GM21447 (cell line): ENCODE measurements around the gene CPA1.

Experiments
- ATAC-seq: cut with Tn5 transposase; IDR thresholded peaks from one replicate; pipeline ENCODE4 v1.9.1; 2021; ENCODE audit not compliant: unreplicated experiment

CPA1 gene

DNA sequence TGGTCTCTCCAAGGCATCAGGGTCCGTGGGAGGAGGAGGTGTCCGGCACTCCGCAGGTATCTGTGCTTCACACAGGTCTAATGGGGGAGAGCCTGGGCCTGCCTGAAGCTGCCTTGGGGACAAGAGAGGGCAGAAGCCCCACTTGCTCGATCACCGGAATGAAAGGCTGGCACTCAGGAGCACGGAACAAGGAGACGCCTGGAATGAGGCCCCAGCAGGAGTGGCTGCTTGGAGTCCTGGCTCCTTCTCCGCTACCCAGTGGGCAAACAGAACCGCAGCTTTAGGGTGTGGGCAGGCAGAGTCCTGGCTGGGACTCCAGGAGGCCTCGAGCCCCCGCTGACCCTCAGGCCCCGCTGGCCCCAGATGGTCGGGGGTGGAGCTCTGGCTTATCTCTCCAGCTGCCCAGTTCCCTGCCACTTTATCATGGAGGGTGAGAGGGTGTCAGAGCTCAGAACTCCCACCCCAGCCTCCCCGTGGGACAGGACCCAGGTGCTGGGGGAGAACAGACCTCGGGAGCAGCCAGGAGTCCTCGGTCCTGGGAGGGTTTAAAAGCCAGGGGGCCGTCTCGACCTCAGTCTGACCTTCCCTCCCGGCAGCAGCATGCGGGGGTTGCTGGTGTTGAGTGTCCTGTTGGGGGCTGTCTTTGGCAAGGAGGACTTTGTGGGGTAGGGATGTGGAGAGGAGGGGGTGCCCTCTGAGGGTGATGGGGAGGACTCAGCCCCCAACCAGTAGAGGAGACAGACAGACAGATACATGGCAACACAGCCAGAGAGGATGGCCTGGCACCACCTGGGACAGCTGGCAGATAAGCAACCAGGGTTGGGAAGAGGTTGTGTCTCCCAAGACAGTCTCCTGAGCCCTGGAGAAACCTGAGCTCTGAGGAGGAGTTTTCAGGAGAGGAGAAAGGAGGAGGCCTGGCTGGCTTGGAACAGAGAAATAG, at the start of gene CPA1:
CPA1 (plus strand) TSS at position 574 of the 940 bp plus-strand sequence; CDS start at position 601, 27 bp downstream.
- ATAC-seq, result no peak

DNA sequence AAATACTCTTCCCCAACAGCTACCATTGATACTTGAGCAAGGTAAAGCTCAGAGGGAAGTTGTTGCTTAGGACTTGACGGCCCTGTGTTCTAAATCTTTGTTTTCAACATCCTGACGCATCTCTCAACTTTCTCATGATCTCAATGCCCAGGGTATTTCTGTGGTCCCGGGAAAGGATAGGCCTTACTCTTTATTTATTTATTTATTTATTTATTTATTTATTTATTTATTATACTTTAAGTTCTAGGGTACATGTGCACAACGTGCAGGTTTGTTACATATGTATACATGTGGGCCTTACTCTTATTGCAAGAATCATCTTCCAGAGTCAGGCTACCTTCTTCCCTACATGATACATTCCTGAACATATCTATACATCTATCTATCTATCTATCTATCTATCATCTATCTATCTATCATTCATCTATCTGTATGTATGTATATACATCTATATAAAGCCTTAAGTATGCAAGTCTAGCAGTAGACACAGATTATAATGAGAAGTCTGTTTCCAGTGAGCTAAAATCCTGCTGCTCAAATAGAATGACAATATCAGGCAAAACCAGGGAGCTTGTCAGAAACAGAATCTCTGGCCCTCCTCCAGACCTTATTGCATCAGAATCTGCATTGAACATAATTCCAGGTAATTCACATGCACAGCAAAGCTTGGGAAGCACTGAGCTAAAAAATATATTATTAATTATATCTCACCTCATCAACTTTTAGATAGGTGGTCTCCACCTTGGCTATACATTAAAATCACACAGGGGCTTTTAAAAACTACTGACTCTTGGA, 47.8 kb upstream of the CPA1 start:
- no peak for ATAC-seq

DNA sequence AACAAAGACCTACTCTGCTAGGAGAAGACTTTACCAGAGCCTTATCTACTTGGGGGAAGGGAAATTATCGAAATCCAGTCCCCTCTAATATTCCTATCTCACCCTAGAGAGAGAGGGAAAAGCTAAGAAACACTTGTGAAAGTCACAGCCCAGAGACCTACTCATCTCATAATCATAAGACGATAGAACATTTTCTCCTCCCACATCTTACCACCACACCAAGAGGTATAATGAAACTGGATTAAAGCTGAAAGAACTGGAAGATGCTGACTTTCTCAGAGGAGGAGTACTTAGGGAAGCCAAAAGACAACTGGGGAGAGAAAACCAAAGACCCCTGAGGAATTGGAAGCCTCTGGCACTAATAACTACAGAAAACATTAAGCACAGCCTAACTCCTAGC, 46.5 kb upstream of the CPA1 start:
- no peak for ATAC-seq

DNA sequence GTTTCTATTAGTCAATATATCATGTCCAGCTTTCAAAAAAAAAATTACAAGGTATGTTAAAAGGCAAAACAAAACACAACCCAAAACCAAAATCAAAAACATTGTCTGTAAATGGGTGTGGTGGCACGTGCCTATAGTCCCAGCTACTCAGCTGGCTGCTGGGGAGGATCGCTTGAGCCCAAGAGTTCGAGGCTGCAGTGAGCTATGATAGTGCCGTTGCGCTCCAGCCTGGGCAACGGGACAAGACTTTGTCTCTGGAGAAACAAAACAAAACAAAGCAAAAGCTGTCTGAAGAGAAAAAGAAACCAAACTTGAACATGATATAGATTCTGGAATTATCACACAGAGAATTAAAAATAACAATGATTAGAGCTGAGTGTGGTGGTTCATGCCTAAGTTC, 46.0 kb upstream of the CPA1 start:
- ATAC-seq, result no peak

DNA sequence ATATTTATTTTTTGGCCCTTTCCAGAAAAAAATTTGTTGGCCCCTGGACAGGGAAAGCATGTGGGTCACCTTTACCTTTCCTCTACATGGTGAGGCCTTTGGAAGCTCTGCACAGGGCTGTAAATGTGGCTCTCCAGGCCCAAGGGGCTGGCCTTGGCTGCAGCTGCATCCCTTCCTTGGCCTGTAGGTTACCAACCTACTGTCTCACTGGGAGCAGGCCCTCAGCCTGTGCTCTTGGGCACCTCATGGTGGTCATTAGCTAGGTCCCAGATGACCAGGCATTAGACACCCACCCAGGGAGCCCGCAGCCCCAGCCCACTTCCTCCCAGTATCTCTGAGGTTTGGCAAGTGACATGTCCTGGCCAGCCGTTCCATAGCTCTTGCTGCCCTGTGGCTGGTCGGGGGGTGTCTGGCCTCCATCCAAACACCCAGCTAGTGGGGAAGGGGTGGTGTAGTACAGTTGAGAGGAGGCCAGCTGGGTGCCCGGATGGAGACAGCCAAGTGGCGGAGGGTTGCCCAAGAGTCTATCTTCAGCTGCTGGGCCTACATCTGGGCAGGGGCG, 42.8 kb upstream of the CPA1 start:
- ATAC-seq, result no peak

DNA sequence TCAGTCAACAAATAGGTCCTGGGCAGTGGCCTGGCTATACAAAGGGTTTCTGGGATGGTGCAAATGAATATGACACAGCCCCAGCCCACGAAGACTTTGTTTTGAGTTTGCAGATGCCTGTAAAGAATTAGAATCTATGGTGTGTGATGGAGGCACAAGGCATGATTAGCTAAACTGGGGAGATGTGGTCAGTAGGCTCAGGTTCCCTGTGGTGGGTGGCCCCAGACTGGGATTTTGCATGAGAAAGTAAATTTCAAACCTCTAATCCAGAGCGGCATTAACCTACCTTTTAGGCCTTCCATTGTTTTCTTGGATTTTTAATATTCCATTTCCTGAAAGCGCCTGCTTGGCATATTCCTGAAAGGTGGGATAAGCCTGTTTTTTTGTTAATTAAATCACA, 42.1 kb upstream of the CPA1 start:
- no peak for ATAC-seq

DNA sequence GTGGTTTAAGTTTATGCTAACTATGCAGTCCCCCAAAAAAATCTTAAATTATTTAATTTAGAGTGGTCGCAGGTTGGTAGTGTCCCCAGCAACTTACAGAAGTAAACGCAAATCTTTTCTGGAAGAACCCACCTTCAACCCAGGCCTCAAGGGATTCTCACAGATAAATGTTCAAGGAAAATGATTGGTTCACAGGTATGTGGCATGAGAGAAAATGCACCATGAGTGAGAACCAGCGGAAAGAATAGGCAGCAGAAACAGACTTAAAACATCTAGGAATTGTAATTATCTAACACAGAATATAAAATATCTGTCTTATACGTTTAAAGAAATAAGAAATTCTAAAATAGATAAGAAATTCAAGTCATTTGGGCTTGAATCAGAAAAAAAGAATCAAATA, 38.4 kb upstream of the CPA1 start:
- ATAC-seq, result no peak

DNA sequence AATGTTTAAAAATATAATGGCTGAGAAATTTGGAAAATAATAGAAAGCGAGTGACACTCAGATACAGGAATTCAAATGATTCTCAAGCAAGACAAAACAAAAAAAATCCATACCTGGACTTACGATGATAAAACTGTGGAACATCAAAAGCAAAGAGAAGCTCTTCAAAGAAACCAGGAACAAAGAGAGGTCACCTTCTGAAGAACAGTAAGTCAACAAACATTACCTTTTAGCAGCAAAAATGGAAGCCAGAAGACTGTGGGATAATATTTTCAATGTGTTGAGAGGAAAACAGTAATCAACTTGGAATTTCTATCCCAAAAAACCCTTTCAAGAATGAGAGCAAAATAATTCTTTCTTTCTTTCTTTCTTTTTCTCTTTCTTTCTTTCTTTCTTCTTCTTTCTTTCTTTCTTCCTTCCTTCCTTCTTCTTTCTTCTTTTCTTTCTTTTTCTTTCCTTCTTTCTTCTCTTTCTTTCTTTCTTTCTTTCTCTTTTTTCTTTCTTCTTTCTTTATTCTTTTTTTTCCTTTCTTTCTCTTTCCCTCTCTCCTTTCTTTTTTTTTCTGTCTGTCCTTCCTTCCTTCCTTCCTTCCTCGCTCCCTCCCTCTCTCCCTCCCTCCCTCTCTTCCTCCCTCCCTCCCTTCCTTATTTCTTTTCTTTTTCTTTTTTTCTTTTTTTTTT, 37.5 kb upstream of the CPA1 start:
- ATAC-seq, result no peak

DNA sequence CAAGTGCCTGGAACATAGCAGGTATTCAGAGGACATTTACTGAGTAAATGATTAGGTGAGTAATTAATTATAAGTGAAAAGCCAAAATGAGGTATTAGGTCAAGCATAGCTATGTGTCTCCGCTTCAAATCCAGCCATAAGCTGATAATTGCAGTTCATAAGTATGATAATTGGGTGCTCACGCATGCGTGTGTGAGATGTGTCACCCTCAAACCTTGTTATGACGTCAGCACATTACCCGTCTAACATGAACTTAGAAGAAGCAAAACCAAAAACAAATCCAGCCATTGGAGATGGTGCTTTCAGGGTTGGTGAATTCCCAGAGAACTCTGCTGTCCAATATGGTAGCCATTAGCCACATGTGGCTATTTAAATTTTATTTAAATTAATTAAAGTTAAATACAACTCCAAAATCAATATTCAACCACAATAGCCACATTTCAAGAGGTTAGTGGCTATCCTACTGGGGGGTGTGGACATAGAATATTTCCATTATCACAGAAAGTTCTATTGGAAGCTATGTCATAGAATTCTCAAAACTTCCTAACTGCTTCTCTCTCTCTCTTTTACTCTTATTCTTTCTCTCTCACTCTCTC, 35.9 kb upstream of the CPA1 start, which contains the start of gene CPA5:
CPA5 (plus strand) TSS at position 546 of the 596 bp plus-strand sequence. CDS start 1,670 bp downstream, outside the sequence.
- ATAC-seq, result no peak

DNA sequence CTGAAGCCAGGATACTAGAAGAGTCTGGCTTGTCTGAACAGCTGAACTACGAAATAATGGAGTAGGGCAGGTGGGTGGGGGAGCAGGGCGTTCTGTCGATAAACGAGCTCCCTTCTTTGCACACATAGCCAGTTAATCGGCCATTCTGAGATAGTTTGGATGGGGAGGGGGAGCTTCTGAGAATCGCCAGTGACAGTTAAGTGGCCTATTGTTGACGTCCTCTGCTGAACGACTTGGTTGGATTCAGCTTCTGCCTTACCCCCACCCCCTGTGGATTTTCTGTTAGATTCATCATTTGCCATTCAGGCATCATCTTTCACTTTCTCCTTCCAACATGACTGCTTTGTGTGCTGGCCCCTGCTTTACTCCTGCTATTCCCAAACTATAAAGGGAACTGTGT, 35.2 kb upstream of the CPA1 start:
- no peak for ATAC-seq

DNA sequence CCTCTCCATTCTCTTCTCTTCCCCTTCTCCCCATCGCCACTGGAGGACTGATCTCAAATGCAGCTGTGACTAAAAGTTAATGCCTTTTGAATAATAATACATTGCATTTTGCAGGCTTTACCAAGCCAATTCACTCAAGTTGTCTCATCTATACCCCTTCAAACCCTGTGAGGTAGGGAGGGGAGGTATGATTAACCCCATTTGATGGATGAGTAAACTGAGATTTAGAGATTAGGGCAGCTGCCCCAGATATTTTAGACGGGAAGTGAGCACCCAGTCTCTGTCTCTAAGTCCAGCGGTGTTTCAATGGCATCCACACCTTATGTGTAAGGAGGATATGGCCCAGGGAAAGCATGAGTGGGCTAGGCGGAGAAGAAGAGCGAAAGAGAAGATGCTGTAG, 34.6 kb upstream of the CPA1 start:
- ATAC-seq, result no peak

DNA sequence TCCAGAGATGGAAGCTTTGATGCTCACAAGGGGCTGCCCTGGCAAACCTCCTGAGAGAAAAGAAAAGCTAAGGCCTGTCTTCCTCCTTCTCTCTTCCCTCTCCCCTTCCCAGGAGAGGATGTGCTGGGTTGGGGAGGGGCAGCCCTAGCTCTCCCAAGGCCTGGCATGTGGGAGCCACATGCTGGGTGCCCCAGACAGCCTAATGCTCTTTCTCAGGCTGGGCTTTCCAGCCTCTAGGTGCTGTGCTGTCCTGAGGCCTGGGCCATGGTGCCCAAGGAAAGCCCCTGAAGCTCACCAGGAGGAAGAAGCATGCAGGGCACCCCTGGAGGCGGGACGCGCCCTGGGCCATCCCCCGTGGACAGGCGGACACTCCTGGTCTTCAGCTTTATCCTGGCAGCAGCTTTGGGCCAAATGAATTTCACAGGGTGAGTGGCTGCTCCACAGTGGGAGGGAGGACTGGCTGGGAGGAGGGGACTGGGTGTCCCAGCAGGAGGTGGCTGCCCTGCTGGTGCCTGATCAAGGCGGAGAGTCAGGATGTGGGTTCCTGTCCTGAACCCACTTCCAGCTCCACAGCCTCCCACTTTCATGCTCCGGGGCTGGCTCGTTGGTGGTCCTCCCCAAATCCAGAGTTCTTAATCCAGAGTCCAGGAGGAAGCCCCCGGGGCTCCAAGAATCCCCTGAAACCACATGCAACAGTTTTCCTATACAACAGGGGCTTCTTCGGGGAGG, 34.0 kb upstream of the CPA1 start:
- no peak for ATAC-seq

DNA sequence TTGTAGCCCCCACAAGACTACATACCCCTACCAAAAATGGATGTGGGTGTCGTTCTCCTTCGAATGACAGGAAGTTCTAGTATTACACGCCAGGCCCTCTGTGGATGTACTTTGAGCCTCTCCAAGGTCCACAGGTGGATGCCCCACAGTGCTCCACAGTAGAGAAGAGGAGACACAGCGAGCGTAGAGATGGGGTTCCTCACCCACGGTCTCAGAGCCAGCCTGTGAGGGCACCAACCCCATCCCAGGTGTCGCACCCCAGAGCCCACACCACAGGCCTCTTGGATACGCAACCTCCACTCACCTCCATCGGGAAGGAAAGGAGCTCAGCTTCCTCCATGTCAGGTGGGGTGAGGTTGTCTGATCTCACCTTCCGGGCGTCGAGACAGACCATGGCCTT, 33.4 kb upstream of the CPA1 start:
- no peak for ATAC-seq

DNA sequence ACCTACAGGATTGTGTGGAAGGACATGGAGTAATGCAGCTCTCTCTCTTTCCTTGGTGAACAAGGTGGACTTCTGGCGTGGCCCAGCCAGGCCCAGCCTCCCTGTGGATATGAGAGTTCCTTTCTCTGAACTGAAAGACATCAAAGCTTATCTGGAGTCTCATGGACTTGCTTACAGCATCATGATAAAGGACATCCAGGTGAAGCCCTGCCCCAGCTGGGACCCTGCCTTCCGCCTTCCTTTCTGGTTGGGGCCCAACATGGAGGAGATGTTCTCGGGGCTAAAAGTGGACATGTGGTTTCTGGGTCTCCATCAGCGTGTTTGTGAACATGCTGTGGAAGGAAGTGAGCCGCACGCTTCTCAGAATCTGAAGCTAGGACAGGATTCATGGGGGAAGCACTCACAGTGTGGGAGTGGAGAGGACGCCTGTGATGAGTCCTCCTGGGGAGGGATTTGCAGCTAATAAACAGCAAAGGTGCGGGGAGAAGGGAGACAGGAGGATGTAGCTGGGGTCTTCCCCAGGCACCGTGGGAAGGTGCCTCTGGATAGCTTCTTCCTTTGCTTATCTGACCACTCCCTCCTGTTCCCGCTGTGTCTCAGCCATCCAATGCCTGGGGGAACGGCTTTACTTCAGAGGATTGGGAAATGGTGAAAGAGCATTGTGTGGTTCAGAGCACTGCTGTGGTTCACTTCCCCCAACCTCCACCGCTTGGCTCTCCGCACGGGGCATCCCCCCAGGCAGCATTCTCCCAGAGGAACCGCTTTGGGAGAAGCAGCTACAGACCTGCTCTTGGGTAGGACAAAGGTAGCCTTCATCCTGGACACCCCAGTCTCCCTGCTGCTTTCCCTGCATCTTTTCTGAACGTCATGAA, 30.1 kb upstream of the CPA1 start:
- no peak for ATAC-seq

DNA sequence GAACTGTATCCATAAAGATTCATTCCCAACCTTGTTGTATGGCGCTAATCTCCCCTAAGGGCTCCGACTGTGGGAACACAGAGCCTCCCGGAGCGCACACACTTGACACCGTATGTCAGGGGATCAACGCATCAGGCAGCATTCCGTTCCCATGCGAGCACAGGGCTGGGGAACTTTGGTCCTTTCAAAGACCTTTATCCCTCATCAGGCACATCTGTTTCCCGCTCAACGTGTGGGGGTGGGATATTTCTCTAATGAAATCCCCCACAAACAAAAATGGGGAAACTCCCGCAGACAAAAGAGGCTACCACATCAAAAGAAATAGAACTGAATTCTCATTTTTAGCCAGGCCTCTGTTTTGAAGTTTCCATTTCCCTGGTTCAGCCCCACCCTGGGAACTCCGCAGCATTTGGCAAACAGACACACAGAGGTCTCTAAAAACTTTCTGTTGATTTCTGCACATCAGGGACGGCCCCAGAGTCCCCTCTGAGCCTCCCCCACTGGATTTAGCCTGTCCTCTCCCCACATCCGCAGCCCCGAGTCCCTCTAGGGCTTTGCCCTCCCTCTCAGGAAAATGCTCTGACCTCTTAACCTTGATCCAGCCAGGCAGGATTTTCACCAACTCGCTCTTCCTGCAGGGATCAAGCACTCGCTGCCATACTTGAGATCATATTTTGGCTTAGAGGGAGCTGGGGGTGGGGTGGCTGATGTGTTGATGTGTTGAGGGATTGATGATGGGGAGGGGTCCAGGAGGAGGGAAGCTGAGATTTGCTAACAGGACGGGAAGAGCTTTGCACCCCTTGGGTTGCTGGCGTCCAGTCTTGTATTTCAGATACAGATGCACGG, 29.1 kb upstream of the CPA1 start:
- ATAC-seq, result no peak

DNA sequence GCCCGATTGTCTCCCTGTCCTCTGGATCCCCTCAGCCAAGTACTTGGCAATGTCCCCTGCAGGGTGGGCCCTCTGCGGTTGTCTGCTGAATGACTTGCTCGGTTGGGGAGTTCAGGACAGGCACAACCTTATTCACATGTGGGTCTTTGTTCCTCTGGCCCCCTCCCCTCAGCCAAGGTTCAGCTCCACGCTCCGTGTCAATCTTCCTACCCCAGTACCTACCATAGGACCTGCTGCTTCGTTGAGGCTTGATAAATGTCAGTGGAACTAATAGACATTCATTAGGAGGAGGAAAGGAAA, 28.6 kb upstream of the CPA1 start:
- no peak for ATAC-seq

DNA sequence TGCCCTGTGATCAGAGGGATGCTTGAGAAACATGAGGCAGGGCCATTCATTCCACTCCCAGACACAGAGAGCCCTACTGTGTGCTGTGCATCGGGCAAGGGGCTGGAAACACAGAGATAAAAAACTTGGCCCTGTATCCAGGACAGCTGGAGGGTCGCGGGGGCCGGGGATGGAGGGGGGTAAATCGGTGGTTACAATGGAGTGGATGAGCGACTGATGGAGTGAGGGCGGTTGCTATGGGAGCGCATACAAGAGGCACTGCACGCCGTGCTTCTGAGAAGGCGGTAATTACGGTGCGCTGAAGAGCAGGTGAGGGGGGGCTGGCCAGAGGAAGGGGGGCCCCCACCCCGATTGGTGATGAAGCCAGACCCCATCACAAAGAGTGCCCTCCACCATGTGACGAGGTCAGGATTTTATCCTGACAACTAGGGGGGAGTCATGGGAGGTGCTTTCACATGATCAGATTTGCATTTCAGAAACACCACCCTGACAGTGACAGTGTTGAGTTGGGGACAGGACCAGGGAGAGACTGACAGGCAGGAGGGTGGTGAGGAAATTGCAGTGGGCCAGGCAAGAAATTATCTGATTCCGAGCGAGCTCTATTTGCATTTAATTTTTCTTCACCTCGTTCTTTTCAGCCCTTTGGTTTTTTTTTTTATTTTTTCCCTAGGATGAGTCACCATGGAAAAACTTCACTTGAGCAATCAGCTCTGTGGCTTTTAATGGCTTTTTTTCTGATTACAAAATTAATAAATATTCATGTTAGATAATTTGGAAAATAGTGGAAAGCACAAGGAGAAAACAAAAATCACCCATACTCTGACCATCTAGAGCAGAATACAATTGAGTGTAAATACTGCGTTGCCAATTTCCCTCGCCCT, 27.9 kb upstream of the CPA1 start:
- ATAC-seq, result no peak
